ENCODE data around the gene MTURN. TPM values are rescaled to one million over a fixed set of nuclear protein-coding genes. Genes with fewer than 3 reads are reported as not detected.
"Not testable (repeated sequence)": the region's sequence is repeated elsewhere in the genome, so short reads cannot be mapped to it uniquely, and the experiment has no call there.

MTURN gene
- total and polyA plus RNA-seq, 2 donors (not counting 1 experiment from before 2014, with no cell fraction given), result 4.5 to 13.9 TPM

DNA sequence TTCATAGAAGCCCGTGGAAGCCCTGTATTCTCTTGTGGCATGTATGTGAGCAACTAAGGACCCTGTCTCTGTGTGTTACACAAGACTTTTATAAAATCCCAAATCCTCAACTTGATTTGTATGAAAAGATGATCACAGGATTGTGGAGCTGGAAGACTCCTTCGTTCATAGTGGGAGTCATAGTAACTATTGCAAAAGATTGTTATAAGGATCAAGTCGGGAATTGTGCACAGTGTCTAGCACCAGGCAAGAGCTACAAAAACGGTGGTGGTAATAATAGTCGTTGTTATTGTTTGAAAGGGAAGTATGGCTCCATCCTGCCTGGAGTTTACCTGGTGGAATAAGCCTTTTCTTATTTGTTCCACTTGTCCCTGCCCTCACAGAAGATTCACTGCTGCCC is 42.8 kb upstream of the MTURN start:
- ChIA-PET POLR2A (no interaction called here), CTCF (interaction anchor here (1.3 kb wide), 1 partner anchor 17 kb away, joined by 7 read pairs; no protein-coding TSS in a partner anchor)
- no peaks in the 10 kb centered on the region for H3K4me1 ChIP-seq (ENCODE audit: control insufficient read depth in 2 of 2, insufficient read depth in 2 of 2, low read length in 2 of 2)
- ATAC-seq (ENCODE audit: low read depth) (no peak), DNase-seq (no peak)
- no peak overlapping the region for H3K4me3 ChIP-seq (ENCODE audit: control extremely low read depth in 1 of 5, extremely low read depth in 1 of 5, insufficient read depth in 1 of 5, low read depth in 2 of 5, low read length in 4 of 5)
- no peaks in the 10 kb centered on the region for H3K4me1 Mint-ChIP-seq
- TF ChIP-seq, protein P1, sequence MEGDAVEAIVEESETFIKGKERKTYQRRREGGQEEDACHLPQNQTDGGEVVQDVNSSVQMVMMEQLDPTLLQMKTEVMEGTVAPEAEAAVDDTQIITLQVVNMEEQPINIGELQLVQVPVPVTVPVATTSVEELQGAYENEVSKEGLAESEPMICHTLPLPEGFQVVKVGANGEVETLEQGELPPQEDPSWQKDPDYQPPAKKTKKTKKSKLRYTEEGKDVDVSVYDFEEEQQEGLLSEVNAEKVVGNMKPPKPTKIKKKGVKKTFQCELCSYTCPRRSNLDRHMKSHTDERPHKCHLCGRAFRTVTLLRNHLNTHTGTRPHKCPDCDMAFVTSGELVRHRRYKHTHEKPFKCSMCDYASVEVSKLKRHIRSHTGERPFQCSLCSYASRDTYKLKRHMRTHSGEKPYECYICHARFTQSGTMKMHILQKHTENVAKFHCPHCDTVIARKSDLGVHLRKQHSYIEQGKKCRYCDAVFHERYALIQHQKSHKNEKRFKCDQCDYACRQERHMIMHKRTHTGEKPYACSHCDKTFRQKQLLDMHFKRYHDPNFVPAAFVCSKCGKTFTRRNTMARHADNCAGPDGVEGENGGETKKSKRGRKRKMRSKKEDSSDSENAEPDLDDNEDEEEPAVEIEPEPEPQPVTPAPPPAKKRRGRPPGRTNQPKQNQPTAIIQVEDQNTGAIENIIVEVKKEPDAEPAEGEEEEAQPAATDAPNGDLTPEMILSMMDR (IDR thresholded peaks at IDR 0.05), result no peak
- no peak for TF ChIP-seq EZH2 (IDR thresholded peaks at IDR 0.05; ENCODE audit: borderline replicate concordance, insufficient read depth, low read depth, low read length, poor library complexity, severe bottlenecking)
- H3K9me3 ChIP-seq (ENCODE audit: control extremely low read depth in 1 of 3, control insufficient read depth in 2 of 3, insufficient read depth in 1 of 3, low read length in 2 of 3), result no peaks in the 10 kb centered on the region
- H3K9ac ChIP-seq (ENCODE audit: low read length), result no peak overlapping the region
- intact Hi-C loops (cut with micrococcal nuclease), result no loop called here
- no peaks in the 10 kb centered on the region for H3K9me3 Mint-ChIP-seq (ENCODE audit: insufficient read depth)
- no peaks in the 10 kb centered on the region for H3K36me3 ChIP-seq (replicated peaks in 1 of 2; ENCODE audit: control extremely low read depth in 1 of 2, control insufficient read depth in 1 of 2, extremely low read depth in 1 of 2, insufficient read depth in 2 of 2, low read length in 1 of 2)
- H3K27ac Mint-ChIP-seq, result no peak overlapping the region
- WGBS (ENCODE audit: insufficient coverage), result 96% methylated on average over 3 of the region's 5 CpGs
- no peaks in the 10 kb centered on the region for H4K20me1 ChIP-seq (ENCODE audit: control insufficient read depth, insufficient read depth, low read length, poor library complexity, severe bottlenecking)
- no peak overlapping the region for H3K4me3 Mint-ChIP-seq
- H3K4me2 ChIP-seq (replicated peaks; ENCODE audit: low read depth, low read length, poor library complexity, severe bottlenecking), result no peak overlapping the region
- H3K79me2 ChIP-seq (ENCODE audit: control insufficient read depth, insufficient read depth, low read length), result no peaks in the 10 kb centered on the region
- H3K27me3 ChIP-seq (replicated peaks in 1 of 4; ENCODE audit: control extremely low read depth in 1 of 4, control insufficient read depth in 3 of 4, insufficient read depth in 4 of 4, low read length in 3 of 4), result no peaks in the 10 kb centered on the region
- H3K27ac ChIP-seq (ENCODE audit: low read length in 2 of 2), result no peak overlapping the region
- no peaks in the 10 kb centered on the region for H3K27me3 Mint-ChIP-seq
- no peak overlapping the region for H2AFZ ChIP-seq (ENCODE audit: insufficient read depth, low read depth, low read length, poor library complexity, severe bottlenecking)

GRCh38 chr7:30093420-30093952 is 41.3 kb upstream of the MTURN start:
- Histone ChIP-seq H3K27ac (ENCODE audit: low read length in 2 of 2) (no peak overlapping the region), H3K4me3 (ENCODE audit: control extremely low read depth in 1 of 5, extremely low read depth in 1 of 5, insufficient read depth in 1 of 5, low read depth in 2 of 5, low read length in 4 of 5) (no peak overlapping the region), H3K36me3 (replicated peaks in 1 of 2; ENCODE audit: control extremely low read depth in 1 of 2, control insufficient read depth in 1 of 2, extremely low read depth in 1 of 2, insufficient read depth in 2 of 2, low read length in 1 of 2) (no peaks in the 10 kb centered on the region), H3K4me2 (replicated peaks; ENCODE audit: low read depth, low read length, poor library complexity, severe bottlenecking) (no peak overlapping the region), H3K79me2 (ENCODE audit: control insufficient read depth, insufficient read depth, low read length) (no peaks in the 10 kb centered on the region), H3K9me3 (ENCODE audit: control extremely low read depth in 1 of 3, control insufficient read depth in 2 of 3, insufficient read depth in 1 of 3, low read length in 2 of 3) (peaks cover 0 to 3% (median 0%) of the 10 kb centered on the region in 3 donors), H3K4me1 (ENCODE audit: control insufficient read depth in 2 of 2, insufficient read depth in 2 of 2, low read length in 2 of 2) (no peaks in the 10 kb centered on the region), H2AFZ (ENCODE audit: insufficient read depth, low read depth, low read length, poor library complexity, severe bottlenecking) (no peak overlapping the region), H3K9ac (ENCODE audit: low read length) (no peak overlapping the region), H4K20me1 (ENCODE audit: control insufficient read depth, insufficient read depth, low read length, poor library complexity, severe bottlenecking) (no peaks in the 10 kb centered on the region), H3K27me3 (replicated peaks in 1 of 4; ENCODE audit: control extremely low read depth in 1 of 4, control insufficient read depth in 3 of 4, insufficient read depth in 4 of 4, low read length in 3 of 4) (no peaks in the 10 kb centered on the region)
- TF ChIP-seq, protein P1 (IDR thresholded peaks at IDR 0.05), result no peak
- no peak for TF ChIP-seq EZH2 (IDR thresholded peaks at IDR 0.05; ENCODE audit: borderline replicate concordance, insufficient read depth, low read depth, low read length, poor library complexity, severe bottlenecking)
- H3K9me3 Mint-ChIP-seq (ENCODE audit: insufficient read depth), result no peaks in the 10 kb centered on the region
- 94% methylated on average over 4 of the region's 5 CpGs for WGBS (ENCODE audit: insufficient coverage)
- POLR2A ChIA-PET, result no interaction called here
- CTCF ChIA-PET, result no interaction called here
- H3K4me1 Mint-ChIP-seq, result no peaks in the 10 kb centered on the region
- no peak overlapping the region for H3K4me3 Mint-ChIP-seq
- H3K27ac Mint-ChIP-seq, result no peak overlapping the region
- DNase-seq (no peak), ATAC-seq (ENCODE audit: low read depth) (no peak)
- intact Hi-C loops (cut with micrococcal nuclease), result no loop called here
- no peaks in the 10 kb centered on the region for H3K27me3 Mint-ChIP-seq

DNA sequence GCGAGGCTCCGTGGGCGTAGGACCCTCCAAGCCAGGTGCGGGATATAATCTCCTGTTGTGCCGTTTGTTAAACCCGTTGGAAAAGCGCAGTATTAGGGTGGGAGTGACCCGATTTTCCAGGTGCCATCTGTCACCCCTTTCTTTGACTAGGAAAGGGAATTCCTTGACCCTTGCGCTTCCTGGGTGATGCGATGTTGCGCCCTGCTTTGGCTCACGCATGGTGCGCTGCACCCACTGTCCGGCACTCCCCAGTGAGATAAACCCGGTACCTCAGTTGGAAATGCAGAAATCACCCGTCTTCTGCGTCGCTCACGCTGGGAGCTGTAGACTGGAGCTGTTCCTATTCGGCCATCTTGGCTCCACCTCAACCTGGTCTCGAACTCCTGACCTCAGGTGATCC is 36.2 kb upstream of the MTURN start:
- POLR2A ChIA-PET; H3K4me3 ChIP-seq (ENCODE audit: control extremely low read depth in 1 of 5, extremely low read depth in 1 of 5, insufficient read depth in 1 of 5, low read depth in 2 of 5, low read length in 4 of 5); H3K4me1 Mint-ChIP-seq; H3K27me3 ChIP-seq (replicated peaks in 1 of 4; ENCODE audit: control extremely low read depth in 1 of 4, control insufficient read depth in 3 of 4, insufficient read depth in 4 of 4, low read length in 3 of 4); H3K9ac ChIP-seq (ENCODE audit: low read length); H4K20me1 ChIP-seq (ENCODE audit: control insufficient read depth, insufficient read depth, low read length, poor library complexity, severe bottlenecking); H2AFZ ChIP-seq (ENCODE audit: insufficient read depth, low read depth, low read length, poor library complexity, severe bottlenecking); H3K27ac Mint-ChIP-seq; H3K9me3 ChIP-seq (ENCODE audit: control extremely low read depth in 1 of 3, control insufficient read depth in 2 of 3, insufficient read depth in 1 of 3, low read length in 2 of 3); ATAC-seq (ENCODE audit: low read depth); H3K4me1 ChIP-seq (ENCODE audit: control insufficient read depth in 2 of 2, insufficient read depth in 2 of 2, low read length in 2 of 2); H3K36me3 ChIP-seq (replicated peaks in 1 of 2; ENCODE audit: control extremely low read depth in 1 of 2, control insufficient read depth in 1 of 2, extremely low read depth in 1 of 2, insufficient read depth in 2 of 2, low read length in 1 of 2); H3K27me3 Mint-ChIP-seq; H3K4me2 ChIP-seq (replicated peaks; ENCODE audit: low read depth, low read length, poor library complexity, severe bottlenecking); H3K4me3 Mint-ChIP-seq; CTCF ChIA-PET; intact Hi-C loops (cut with micrococcal nuclease); H3K9me3 Mint-ChIP-seq (ENCODE audit: insufficient read depth); H3K79me2 ChIP-seq (ENCODE audit: control insufficient read depth, insufficient read depth, low read length); H3K27ac ChIP-seq (ENCODE audit: low read length in 2 of 2); DNase-seq: not testable (repeated sequence)
- 95% methylated on average over 17 of the region's 21 CpGs for WGBS (ENCODE audit: insufficient coverage)

All from B cell (primary cell).